Fibroblast of villous mesenchyme (primary cell): ENCODE data around the gene AMBP. TPM values are rescaled to one million over a fixed set of nuclear protein-coding genes. Genes with fewer than 3 reads are reported as not detected.

Experiments
- DNase-seq: peaks from one replicate; pipeline ENCODE4 v3.0.0-alpha.2; 2010; ENCODE audit warnings: low read depth
- H3K4me3 ChIP-seq: 2 replicates; pipeline ENCODE4 v1.5.1; 2011; ENCODE audit warnings: low read depth, mild to moderate bottlenecking, low read length
- CTCF ChIP-seq: IDR thresholded peaks from 2 replicates; pipeline ENCODE4 v1.5.1; 2012; ENCODE audit warnings: low read depth, mild to moderate bottlenecking, low read length; ENCODE audit not compliant: insufficient read depth
- total RNA-seq: library from RNA; depleted of rRNA; stranded (reverse); fragments of >200 nt; gene quantifications from 2 replicates; pipeline ENCODE4 v1.2.3, GENCODE V29; 2012

AMBP gene
- total RNA-seq, 1 donor = not detected

DNA sequence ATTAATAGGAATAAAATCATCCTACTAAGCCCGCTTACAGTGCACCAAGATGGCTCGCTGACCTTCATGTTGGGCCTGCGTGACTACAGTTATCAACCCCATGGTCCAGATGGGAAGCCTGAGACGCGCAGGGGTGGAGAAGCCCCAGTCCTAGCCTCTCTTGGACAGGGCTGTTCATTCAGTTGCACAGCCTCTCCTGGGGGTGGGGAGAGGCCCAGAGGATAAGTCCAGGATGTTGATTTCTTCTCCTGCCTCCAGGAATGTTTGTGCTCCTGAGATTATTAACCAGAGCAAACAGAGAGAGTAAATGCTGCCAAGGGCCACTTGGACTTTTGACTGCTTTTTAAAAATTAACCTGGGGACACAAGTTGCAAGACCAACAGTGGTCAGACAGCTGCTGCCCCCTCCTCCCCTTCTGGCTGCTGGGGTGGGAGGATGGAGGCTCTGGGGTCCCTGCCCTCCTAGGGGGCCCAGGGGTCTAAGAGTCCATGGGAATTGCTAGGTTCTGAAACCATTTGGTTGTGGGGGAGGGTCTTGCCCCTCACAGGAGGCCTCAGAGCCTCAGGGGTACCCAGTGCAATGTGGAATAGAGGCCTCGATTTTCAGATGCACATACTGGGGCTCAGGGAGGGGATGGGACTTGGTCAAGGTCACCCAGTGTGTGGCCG is 2.8 kb upstream of the AMBP start:
- TF ChIP-seq CTCF = no peak
- H3K4me3 ChIP-seq = no peak overlapping the region
- DNase-seq = no peak

- no peak for DNase-seq
- no peak overlapping the region for H3K4me3 ChIP-seq
- TF ChIP-seq CTCF = no peak
These were observed 2.2 kb upstream of the AMBP start for GRCh38 chr9:114080195-114080772.

DNA sequence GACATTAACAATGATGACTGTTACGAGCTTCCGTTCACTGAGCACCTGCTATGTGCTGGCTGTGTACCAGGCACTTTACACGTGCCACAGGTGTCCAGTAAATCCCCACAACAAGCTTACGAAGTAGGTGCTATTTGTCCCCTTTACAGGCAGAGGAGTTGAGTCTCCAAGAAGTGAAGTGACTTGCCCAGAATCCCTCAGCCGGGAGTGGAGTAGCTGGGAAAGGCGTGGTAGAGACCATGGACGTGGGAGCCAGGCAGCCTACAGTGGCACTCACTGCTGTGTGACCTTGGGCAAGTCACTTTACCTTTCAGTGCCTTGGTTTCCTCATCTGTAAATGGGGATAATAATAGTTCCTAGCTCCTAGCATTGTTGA is 669 bp upstream of the AMBP start:
- no peak for DNase-seq
- no peak overlapping the region for H3K4me3 ChIP-seq
- no peak for TF ChIP-seq CTCF

DNA sequence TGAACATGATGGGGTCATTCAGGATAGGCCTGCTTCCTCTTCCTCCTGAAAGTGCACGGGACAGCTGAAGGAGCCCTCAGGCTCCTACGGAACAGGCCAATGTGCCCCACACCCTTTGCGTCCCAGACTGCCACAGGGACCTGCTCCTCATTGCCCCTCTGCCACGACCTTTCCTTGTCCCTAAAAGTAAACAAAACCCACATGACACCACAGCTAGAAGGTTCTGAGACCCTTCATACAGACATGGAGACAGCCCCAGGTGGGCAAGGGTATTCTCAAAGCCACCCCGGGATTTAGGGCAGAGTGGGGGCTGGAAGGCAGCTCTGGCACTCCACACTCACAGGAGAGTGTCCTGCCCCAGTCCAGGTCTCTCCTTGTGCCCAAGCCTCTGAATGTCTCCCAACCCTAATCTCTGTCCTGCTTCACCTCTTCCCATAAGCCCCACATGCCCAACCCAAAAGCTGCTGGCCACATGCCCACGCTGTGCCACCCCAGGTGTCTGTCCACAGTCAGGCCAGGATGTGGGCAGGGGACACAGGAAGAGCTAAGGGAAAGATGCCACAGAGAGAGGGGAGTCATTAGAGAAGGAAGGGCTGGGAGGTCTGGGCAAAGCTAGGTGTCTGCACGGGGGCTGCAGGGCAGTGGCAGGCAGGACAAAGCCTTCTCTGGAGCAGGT is 800 bp downstream of the AMBP start:
- no peak overlapping the region for H3K4me3 ChIP-seq
- no peak for DNase-seq
- no peak for TF ChIP-seq CTCF

- no peak for DNase-seq
- no peak overlapping the region for H3K4me3 ChIP-seq
- no peak for TF ChIP-seq CTCF
These were observed 1.6 kb downstream of the AMBP start for GRCh38 chr9:114076237-114077161.

GRCh38 chr9:114075602-114076001 is 2.5 kb downstream of the AMBP start:
- DNase-seq = no peak
- TF ChIP-seq CTCF = no peak
- no peak overlapping the region for H3K4me3 ChIP-seq
